ENCODE data around the gene RRAS.

RRAS gene

GRCh38 chr19:49643466-49643865, 3.5 kb upstream of the RRAS start:
- TF ChIP-seq, protein P1, sequence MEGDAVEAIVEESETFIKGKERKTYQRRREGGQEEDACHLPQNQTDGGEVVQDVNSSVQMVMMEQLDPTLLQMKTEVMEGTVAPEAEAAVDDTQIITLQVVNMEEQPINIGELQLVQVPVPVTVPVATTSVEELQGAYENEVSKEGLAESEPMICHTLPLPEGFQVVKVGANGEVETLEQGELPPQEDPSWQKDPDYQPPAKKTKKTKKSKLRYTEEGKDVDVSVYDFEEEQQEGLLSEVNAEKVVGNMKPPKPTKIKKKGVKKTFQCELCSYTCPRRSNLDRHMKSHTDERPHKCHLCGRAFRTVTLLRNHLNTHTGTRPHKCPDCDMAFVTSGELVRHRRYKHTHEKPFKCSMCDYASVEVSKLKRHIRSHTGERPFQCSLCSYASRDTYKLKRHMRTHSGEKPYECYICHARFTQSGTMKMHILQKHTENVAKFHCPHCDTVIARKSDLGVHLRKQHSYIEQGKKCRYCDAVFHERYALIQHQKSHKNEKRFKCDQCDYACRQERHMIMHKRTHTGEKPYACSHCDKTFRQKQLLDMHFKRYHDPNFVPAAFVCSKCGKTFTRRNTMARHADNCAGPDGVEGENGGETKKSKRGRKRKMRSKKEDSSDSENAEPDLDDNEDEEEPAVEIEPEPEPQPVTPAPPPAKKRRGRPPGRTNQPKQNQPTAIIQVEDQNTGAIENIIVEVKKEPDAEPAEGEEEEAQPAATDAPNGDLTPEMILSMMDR (IDR thresholded peaks at IDR 0.05; ENCODE audit: insufficient read depth, low read length, poor library complexity, severe bottlenecking), result no peak
- TF ChIP-seq EZH2phosphoT487 (conservative IDR thresholded peaks at IDR 0.05; ENCODE audit: low read length), result no peak
- H3K9me2 ChIP-seq (replicated peaks; ENCODE audit: insufficient read depth, low read length), result no peaks in the 10 kb centered on the region
- no peaks in the 10 kb centered on the region for H3K9me3 ChIP-seq (ENCODE audit: insufficient read depth, low read length)
- H3K79me2 ChIP-seq (ENCODE audit: insufficient read depth, low read length), result peaks cover 28% of the 10 kb centered on the region
- H3K4me2 ChIP-seq (ENCODE audit: low read depth, low read length, poor library complexity, severe bottlenecking), result peak overlapping the region; percentile 68
- no peaks in the 10 kb centered on the region for H3K36me3 ChIP-seq (ENCODE audit: low read length)
- H3K27ac ChIP-seq (ENCODE audit: low read depth, low read length), result no peak overlapping the region
- H2AFZ ChIP-seq (ENCODE audit: low read depth, low read length, severe bottlenecking), result no peak overlapping the region
- H3K9ac ChIP-seq (ENCODE audit: low read length), result peak overlapping the region; percentile 80
- H3F3A ChIP-seq (ENCODE audit: insufficient read depth), result 0 out of 2 replicates have a peak, but pooled peaks cover 12% of the 10 kb centered on the region
- H3K4me3 ChIP-seq (ENCODE audit: insufficient read depth, low read length, poor library complexity, severe bottlenecking), result no peak overlapping the region
- no peaks in the 10 kb centered on the region for H4K20me1 ChIP-seq (ENCODE audit: low read depth, low read length)
- H3K27me3 ChIP-seq (ENCODE audit: low read length), result no peaks in the 10 kb centered on the region

- Histone ChIP-seq H3K9me2 (replicated peaks; ENCODE audit: insufficient read depth, low read length) (no peaks in the 10 kb centered on the region), H3K9ac (ENCODE audit: low read length) (peak overlapping the region; percentile 80), H3K27ac (ENCODE audit: low read depth, low read length) (peak overlapping the region; percentile 64), H3K4me3 (ENCODE audit: insufficient read depth, low read length, poor library complexity, severe bottlenecking) (peak overlapping the region; percentile 66), H3K4me2 (ENCODE audit: low read depth, low read length, poor library complexity, severe bottlenecking) (peak overlapping the region; percentile 68), H3K79me2 (ENCODE audit: insufficient read depth, low read length) (peaks cover 28% of the 10 kb centered on the region), H3F3A (ENCODE audit: insufficient read depth) (0 out of 2 replicates have a peak, but pooled peaks cover 12% of the 10 kb centered on the region), H2AFZ (ENCODE audit: low read depth, low read length, severe bottlenecking) (no peak overlapping the region), H3K9me3 (ENCODE audit: insufficient read depth, low read length) (no peaks in the 10 kb centered on the region), H4K20me1 (ENCODE audit: low read depth, low read length) (no peaks in the 10 kb centered on the region), H3K27me3 (ENCODE audit: low read length) (no peaks in the 10 kb centered on the region), H3K36me3 (ENCODE audit: low read length) (no peaks in the 10 kb centered on the region)
- no peak for TF ChIP-seq EZH2phosphoT487 (conservative IDR thresholded peaks at IDR 0.05; ENCODE audit: low read length)
- TF ChIP-seq, protein P1 (IDR thresholded peaks at IDR 0.05; ENCODE audit: insufficient read depth, low read length, poor library complexity, severe bottlenecking), result no peak
Observed at GRCh38 chr19:49642492-49643035, 2.6 kb upstream of the RRAS start.

GRCh38 chr19:49641688-49642491, 1.9 kb upstream of the RRAS start, which contains the start of gene SCAF1:
SCAF1 (plus strand) TSS chr19:49642209; CDS start chr19:49645027, 2,818 bp downstream.
- no peaks in the 10 kb centered on the region for H3K36me3 ChIP-seq (ENCODE audit: low read length)
- peaks cover 28% of the 10 kb centered on the region for H3K79me2 ChIP-seq (ENCODE audit: insufficient read depth, low read length)
- H3K9ac ChIP-seq (ENCODE audit: low read length), result peak within 1 kb of the TSS; percentile 80
- peak within 1 kb of the TSS; percentile 83 for H3K27ac ChIP-seq (ENCODE audit: low read depth, low read length)
- peak within 1 kb of the TSS; percentile 67 for H3K4me3 ChIP-seq (ENCODE audit: insufficient read depth, low read length, poor library complexity, severe bottlenecking)
- peak within 1 kb of the TSS; percentile 82 for H3K4me2 ChIP-seq (ENCODE audit: low read depth, low read length, poor library complexity, severe bottlenecking)
- TF ChIP-seq EZH2phosphoT487 (conservative IDR thresholded peaks at IDR 0.05; ENCODE audit: low read length), result no peak
- TF ChIP-seq, protein P1 (IDR thresholded peaks at IDR 0.05; ENCODE audit: insufficient read depth, low read length, poor library complexity, severe bottlenecking), result no peak
- H3F3A ChIP-seq (ENCODE audit: insufficient read depth), result 0 out of 2 replicates have a peak, but pooled peaks cover 12% of the 10 kb centered on the region
- H3K9me3 ChIP-seq (ENCODE audit: insufficient read depth, low read length), result no peaks in the 10 kb centered on the region
- H3K27me3 ChIP-seq (ENCODE audit: low read length), result no peaks in the 10 kb centered on the region
- no peaks in the 10 kb centered on the region for H3K9me2 ChIP-seq (replicated peaks; ENCODE audit: insufficient read depth, low read length)
- no peaks in the 10 kb centered on the region for H4K20me1 ChIP-seq (ENCODE audit: low read depth, low read length)
- no peak within 1 kb of the TSS for H2AFZ ChIP-seq (ENCODE audit: low read depth, low read length, severe bottlenecking)

All from SU-DHL-6 (cell line).